Aorta (tissue), 5 donors: ENCODE measurements around the gene UXS1. TPM values are rescaled to one million over a fixed set of nuclear protein-coding genes. Genes with fewer than 3 reads are reported as not detected.

Experiments used
- ATAC-seq: fragments of 200-7000 bp; cut with Tn5 transposase; one replicate; pipeline ENCODE4 v1.9.1; 2022; ENCODE audit warnings: moderate library complexity; ENCODE audit not compliant: low FRiP score
- DNase-seq, 2 donors: peaks; one replicate each; pipeline ENCODE4 v3.0.0-alpha.2; 2020
- H3K27ac ChIP-seq, 2 donors: one replicate each; pipeline ENCODE4 v1.5.1; 2013; ENCODE audit warnings: low read length in 2 of 2, mild to moderate bottlenecking in 2 of 2, moderate library complexity in 2 of 2, control low read depth in 1 of 2, inconsistent platforms in 1 of 2, low read depth in 1 of 2
- H3K27me3 ChIP-seq, 2 donors: one replicate each; pipeline ENCODE4 v1.6.1; 2013; ENCODE audit warnings: control low read depth in 1 of 2, low read length in 1 of 2, mild to moderate bottlenecking in 1 of 2, moderate library complexity in 1 of 2; ENCODE audit not compliant: insufficient read depth in 2 of 2, control insufficient read depth in 1 of 2
- H3K36me3 ChIP-seq, 2 donors: one replicate each; pipeline ENCODE4 v1.6.1; 2013; ENCODE audit warnings: control low read depth in 1 of 2, low read length in 1 of 2, mild to moderate bottlenecking in 1 of 2; ENCODE audit not compliant: insufficient read depth in 2 of 2, control insufficient read depth in 1 of 2
- H3K4me1 ChIP-seq, 2 donors: one replicate each; pipeline ENCODE4 v1.6.1; 2013; ENCODE audit warnings: low read length in 2 of 2, control low read depth in 1 of 2, mild to moderate bottlenecking in 1 of 2, moderate library complexity in 1 of 2; ENCODE audit not compliant: insufficient read depth in 2 of 2, control insufficient read depth in 1 of 2
- H3K4me3 ChIP-seq, 2 donors: one replicate each; pipeline ENCODE4 v1.5.1; 2013; ENCODE audit warnings: low read length in 2 of 2, control low read depth in 1 of 2, mild to moderate bottlenecking in 1 of 2
- H3K9me3 ChIP-seq: one replicate; pipeline ENCODE4 v1.6.1; 2013; ENCODE audit warnings: mild to moderate bottlenecking, low read length; ENCODE audit not compliant: control insufficient read depth
- WGBS, 2 donors: extraction: QIAGEN DNeasy Blood & Tissue Kit; methylation state at CpG; one replicate each; pipeline ENCODE4 v1.1.7; 2013; 5-methylcytosine and 5-hydroxymethylcytosine counted together
- intact Hi-C, 2 donors: fragments of 100-400 bp; cut with DNase I; formaldehyde crosslinking; loops; one replicate each; pipeline versions ENCODE4 v1.14.2 to v1.15.0; 2022
- polyA plus RNA-seq, 2 donors: library from polyadenylated mRNA; stranded (reverse); fragments of 200-250 nt; gene quantifications; one replicate each; pipeline ENCODE4 v1.2.3, GENCODE V29; 2013
- total RNA-seq, 2 donors: library from RNA; stranded (reverse); fragmentation: NEBNext Ultra II Directional; extraction: Animal tissue kit (Norgen Biotek cat#: 25700); gene quantifications; one replicate each; pipeline ENCODE4 v1.2.1, GENCODE V29; 2021
- donor health status: healthy with polysubstance abuse.
- donor health status: Bipolar disorder and iron deficiency.
- donor health status: DM: no; HTN: no; CAD: no.
- donor health status: DM: no; HTN: no; CAD: no.
- donor health status: DM: yes; HTN: yes; CAD: no.

The UXS1 gene
- total and polyA plus RNA-seq, 4 donors = 10.5 to 29.3 (median 16.5) TPM

DNA sequence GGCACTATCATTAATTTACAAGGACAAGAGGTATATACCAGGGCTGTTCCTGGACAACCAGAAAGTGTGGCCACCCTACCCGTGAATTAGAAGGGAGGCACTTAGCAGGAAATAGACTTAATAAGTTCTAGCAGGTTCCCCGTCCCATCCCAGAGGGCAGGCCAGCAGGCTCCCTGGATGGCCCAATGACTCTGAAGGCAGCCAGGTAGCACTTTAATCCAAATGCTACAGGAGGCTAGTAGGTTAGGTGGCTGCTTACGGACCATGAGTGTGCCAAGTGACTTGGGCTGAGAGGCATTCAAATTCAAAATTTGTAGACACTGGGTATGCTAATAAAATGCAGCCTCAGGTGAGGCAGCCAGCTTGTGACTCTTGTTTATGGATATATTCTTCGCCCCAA, 123.9 kb downstream of the UXS1 start:
- Histone ChIP-seq H3K4me1 (no peaks in the 10 kb centered on the region), H3K27ac (no peak overlapping the region), H3K36me3 (no peaks in the 10 kb centered on the region), H3K4me3 (no peak overlapping the region), H3K27me3 (no peaks in the 10 kb centered on the region), H3K9me3 (no peaks in the 10 kb centered on the region)
- ATAC-seq (no peak), DNase-seq (no peak)
- WGBS, 2 donors = 93 to 95% methylated on average over 4 of the region's 4 CpGs
- intact Hi-C loops = no loop called here

GRCh38 chr2:106068451-106068850, 125.7 kb downstream of the UXS1 start:
- no peak overlapping the region for H3K27ac ChIP-seq
- no peak overlapping the region for H3K4me3 ChIP-seq
- no peaks in the 10 kb centered on the region for H3K4me1 ChIP-seq
- no peak for DNase-seq
- ATAC-seq = no peak
- WGBS, 2 donors = 92 to 93% methylated on average over 4 of the region's 4 CpGs
- intact Hi-C loops = no loop called here
- no peaks in the 10 kb centered on the region for H3K9me3 ChIP-seq
- no peaks in the 10 kb centered on the region for H3K36me3 ChIP-seq
- no peaks in the 10 kb centered on the region for H3K27me3 ChIP-seq

DNA sequence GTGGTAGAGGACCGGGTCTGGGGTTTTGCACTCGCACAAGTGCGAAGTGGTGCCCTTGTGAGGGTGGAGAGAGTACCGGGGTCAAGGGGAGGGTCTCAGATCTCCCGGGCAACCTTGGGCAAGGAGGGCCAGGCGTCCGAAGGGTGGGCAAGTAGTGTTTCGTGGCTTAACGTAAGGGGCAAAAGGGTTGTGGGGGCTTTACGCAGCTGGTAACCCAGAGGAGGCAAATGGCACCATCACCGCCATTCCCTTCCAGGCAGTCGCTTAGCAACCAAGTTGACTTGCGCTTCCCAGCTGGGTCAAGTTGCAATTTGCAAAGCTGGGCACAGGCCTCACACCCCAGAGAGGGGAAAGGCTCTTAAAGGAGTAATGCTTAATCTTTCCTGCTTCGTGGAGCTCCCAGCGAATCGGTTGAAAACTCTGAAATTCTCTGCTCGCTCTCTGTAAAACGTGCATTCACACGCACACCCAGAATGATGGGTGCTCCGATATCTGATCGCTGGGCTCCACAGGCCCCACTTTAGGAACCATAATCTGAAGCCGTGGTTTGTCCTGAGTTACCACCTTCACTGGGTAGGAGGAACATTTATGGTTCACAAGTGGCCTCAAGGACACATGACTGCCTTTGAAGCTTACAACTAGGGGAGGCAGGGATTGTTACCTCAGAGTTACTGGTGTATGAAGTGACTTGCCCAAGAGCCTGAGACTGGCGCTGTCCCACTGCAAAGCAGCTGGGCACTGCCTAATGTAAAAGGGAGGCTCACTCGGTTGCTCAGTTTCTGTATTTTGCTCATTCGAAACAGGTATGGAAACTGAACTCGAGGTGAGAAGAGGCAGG, 127.9 kb downstream of the UXS1 start:
- H3K4me1 ChIP-seq = no peaks in the 10 kb centered on the region
- H3K9me3 ChIP-seq = no peaks in the 10 kb centered on the region
- 64 to 69% methylated on average over 26 of the region's 26 CpGs for WGBS, 2 donors
- no peaks in the 10 kb centered on the region for H3K36me3 ChIP-seq
- intact Hi-C loops = no loop called here
- no peak overlapping the region for H3K27ac ChIP-seq
- H3K4me3 ChIP-seq = peak overlapping the region in 1 of 2 donors; percentile 32
- no peaks in the 10 kb centered on the region for H3K27me3 ChIP-seq
- DNase-seq (no peak), ATAC-seq (no peak)

- Histone ChIP-seq H3K9me3 (no peaks in the 10 kb centered on the region), H3K4me1 (no peaks in the 10 kb centered on the region), H3K27ac (no peak overlapping the region), H3K4me3 (peak overlapping the region; percentile 29 to 32), H3K36me3 (no peaks in the 10 kb centered on the region), H3K27me3 (no peaks in the 10 kb centered on the region)
- ATAC-seq (peak; percentile 63), DNase-seq (peak; percentile 55 to 82)
- intact Hi-C loops = no loop called here
- WGBS, 2 donors = 6 to 9% methylated on average over 57 to 68 of the region's 68 CpGs
Observed at GRCh38 chr2:106065268-106065982, 128.7 kb downstream of the UXS1 start.

- H3K4me1 ChIP-seq = no peaks in the 10 kb centered on the region
- H3K27me3 ChIP-seq = no peaks in the 10 kb centered on the region
- H3K36me3 ChIP-seq = no peaks in the 10 kb centered on the region
- WGBS, 2 donors = 73 to 80% methylated on average over 5 of the region's 5 CpGs
- H3K9me3 ChIP-seq = no peaks in the 10 kb centered on the region
- no peak overlapping the region for H3K27ac ChIP-seq
- ATAC-seq = no peak
- DNase-seq = no peak
- intact Hi-C loops = no loop called here
- H3K4me3 ChIP-seq = no peak overlapping the region
Observed at GRCh38 chr2:106063181-106063580, 130.9 kb downstream of the UXS1 start.

GRCh38 chr2:106062627-106063026, 131.5 kb downstream of the UXS1 start:
- Histone ChIP-seq H3K9me3 (no peaks in the 10 kb centered on the region), H3K27me3 (no peaks in the 10 kb centered on the region), H3K36me3 (no peaks in the 10 kb centered on the region), H3K27ac (no peak overlapping the region), H3K4me1 (no peaks in the 10 kb centered on the region), H3K4me3 (no peak overlapping the region)
- peak in 1 of 2 donors; percentile 67 for DNase-seq
- WGBS, 2 donors = 27 to 30% methylated on average over 5 of the region's 5 CpGs
- ATAC-seq = no peak
- intact Hi-C loops = no loop called here

GRCh38 chr2:106061611-106062349, 132.3 kb downstream of the UXS1 start:
- H3K4me1 ChIP-seq = no peaks in the 10 kb centered on the region
- intact Hi-C loops = no loop called here
- no peaks in the 10 kb centered on the region for H3K9me3 ChIP-seq
- WGBS, 2 donors = 84 to 85% methylated on average over 9 of the region's 9 CpGs
- H3K36me3 ChIP-seq = no peaks in the 10 kb centered on the region
- H3K27ac ChIP-seq = no peak overlapping the region
- no peaks in the 10 kb centered on the region for H3K27me3 ChIP-seq
- DNase-seq (no peak), ATAC-seq (no peak)
- no peak overlapping the region for H3K4me3 ChIP-seq

DNA sequence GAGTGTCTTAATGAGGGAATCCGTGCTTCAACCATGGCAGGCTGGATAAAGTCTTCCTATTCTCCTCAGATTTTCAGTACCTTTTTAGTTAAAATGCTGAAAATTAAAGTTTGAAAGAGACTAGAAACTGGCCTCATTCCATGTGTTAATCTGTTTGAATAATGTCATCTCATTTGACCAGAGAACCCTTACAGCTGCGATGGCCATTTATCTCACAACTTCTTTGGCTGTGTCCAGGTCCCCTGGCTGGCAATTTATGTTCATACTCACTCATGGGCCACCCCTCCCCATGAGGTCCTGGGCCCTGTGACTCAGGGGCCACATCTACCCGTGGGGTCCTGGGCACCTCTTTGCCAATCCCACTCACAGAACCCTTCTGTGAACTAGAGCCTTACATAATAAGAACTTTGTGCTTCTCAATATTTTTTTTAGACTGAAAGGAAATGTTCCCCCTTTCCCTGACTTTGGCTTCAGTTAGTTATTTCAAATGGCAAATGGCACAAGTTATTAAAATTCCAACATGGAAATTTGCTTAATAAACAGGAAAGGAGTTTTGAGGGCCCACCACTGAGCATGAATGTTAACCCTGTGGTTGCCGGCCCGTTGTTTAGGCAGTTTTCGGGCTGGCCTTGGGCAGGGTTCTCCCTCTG, 134.6 kb downstream of the UXS1 start:
- DNase-seq (no peak), ATAC-seq (no peak)
- Histone ChIP-seq H3K9me3 (no peaks in the 10 kb centered on the region), H3K4me3 (no peak overlapping the region), H3K4me1 (no peaks in the 10 kb centered on the region), H3K36me3 (no peaks in the 10 kb centered on the region), H3K27ac (no peak overlapping the region), H3K27me3 (no peaks in the 10 kb centered on the region)
- intact Hi-C loops = no loop called here
- 57 to 72% methylated on average over 6 of the region's 6 CpGs for WGBS, 2 donors
